ENCODE data around the gene KAZN.

Gene KAZN

GRCh38 chr1:14845851-14846250, 247.4 kb downstream of the KAZN start:
- Histone ChIP-seq H3K79me2 (ENCODE audit: control insufficient read depth, low read length) (no peaks in the 10 kb centered on the region), H3F3A (ENCODE audit: control insufficient read depth, insufficient read depth) (no peaks in the 10 kb centered on the region), H3K9me2 (replicated peaks; ENCODE audit: control insufficient read depth, low read length) (no peaks in the 10 kb centered on the region), H3K4me2 (ENCODE audit: low read length) (no peak overlapping the region), H3K4me1 (ENCODE audit: control insufficient read depth, low read length) (no peaks in the 10 kb centered on the region), H3K27ac (ENCODE audit: low read depth, low read length) (no peak overlapping the region), H3K36me3 (ENCODE audit: control insufficient read depth, low read length) (no peaks in the 10 kb centered on the region), H4K20me1 (ENCODE audit: control insufficient read depth, insufficient read depth, low read depth, low read length) (no peaks in the 10 kb centered on the region), H3K4me3 (ENCODE audit: low read length) (no peak overlapping the region), H3K9me3 (ENCODE audit: control insufficient read depth, insufficient read depth, low read length) (peaks cover 16% of the 10 kb centered on the region), H3K27me3 (ENCODE audit: control insufficient read depth, low read length) (no peaks in the 10 kb centered on the region)
- TF ChIP-seq CTCF (IDR thresholded peaks at IDR 0.05; ENCODE audit: low read depth, low read length, poor library complexity, severe bottlenecking) = no peak

GRCh38 chr1:14846688-14847087, 248.2 kb downstream of the KAZN start:
- Histone ChIP-seq H3K9me3 (ENCODE audit: control insufficient read depth, insufficient read depth, low read length) (peaks cover 13% of the 10 kb centered on the region), H3K4me3 (ENCODE audit: low read length) (no peak overlapping the region), H3K9me2 (replicated peaks; ENCODE audit: control insufficient read depth, low read length) (no peaks in the 10 kb centered on the region), H3K4me1 (ENCODE audit: control insufficient read depth, low read length) (no peaks in the 10 kb centered on the region), H3K27me3 (ENCODE audit: control insufficient read depth, low read length) (no peaks in the 10 kb centered on the region), H3K4me2 (ENCODE audit: low read length) (no peak overlapping the region), H3F3A (ENCODE audit: control insufficient read depth, insufficient read depth) (no peaks in the 10 kb centered on the region), H3K79me2 (ENCODE audit: control insufficient read depth, low read length) (no peaks in the 10 kb centered on the region), H3K36me3 (ENCODE audit: control insufficient read depth, low read length) (no peaks in the 10 kb centered on the region), H3K27ac (ENCODE audit: low read depth, low read length) (no peak overlapping the region), H4K20me1 (ENCODE audit: control insufficient read depth, insufficient read depth, low read depth, low read length) (no peaks in the 10 kb centered on the region)
- TF ChIP-seq CTCF (IDR thresholded peaks at IDR 0.05; ENCODE audit: low read depth, low read length, poor library complexity, severe bottlenecking) (no peak), EZH2phosphoT487 (IDR thresholded peaks at IDR 0.05; ENCODE audit: borderline replicate concordance, low read length) (no peak)

GRCh38 chr1:14848203-14848602, 249.7 kb downstream of the KAZN start:
- H3K4me1 ChIP-seq (ENCODE audit: control insufficient read depth, low read length) = no peaks in the 10 kb centered on the region
- H4K20me1 ChIP-seq (ENCODE audit: control insufficient read depth, insufficient read depth, low read depth, low read length) = no peaks in the 10 kb centered on the region
- no peaks in the 10 kb centered on the region for H3K27me3 ChIP-seq (ENCODE audit: control insufficient read depth, low read length)
- no peaks in the 10 kb centered on the region for H3K36me3 ChIP-seq (ENCODE audit: control insufficient read depth, low read length)
- H3F3A ChIP-seq (ENCODE audit: control insufficient read depth, insufficient read depth) = no peaks in the 10 kb centered on the region
- no peaks in the 10 kb centered on the region for H3K9me3 ChIP-seq (ENCODE audit: control insufficient read depth, insufficient read depth, low read length)
- no peak overlapping the region for H3K27ac ChIP-seq (ENCODE audit: low read depth, low read length)
- TF ChIP-seq CTCF (IDR thresholded peaks at IDR 0.05; ENCODE audit: low read depth, low read length, poor library complexity, severe bottlenecking) (no peak), EZH2phosphoT487 (IDR thresholded peaks at IDR 0.05; ENCODE audit: borderline replicate concordance, low read length) (no peak)
- H3K79me2 ChIP-seq (ENCODE audit: control insufficient read depth, low read length) = no peaks in the 10 kb centered on the region
- H3K4me3 ChIP-seq (ENCODE audit: low read length) = no peak overlapping the region
- no peaks in the 10 kb centered on the region for H3K9me2 ChIP-seq (replicated peaks; ENCODE audit: control insufficient read depth, low read length)
- no peak overlapping the region for H3K4me2 ChIP-seq (ENCODE audit: low read length)

GRCh38 chr1:14848625-14849024, 250.1 kb downstream of the KAZN start:
- TF ChIP-seq CTCF (IDR thresholded peaks at IDR 0.05; ENCODE audit: low read depth, low read length, poor library complexity, severe bottlenecking) = no peak
- TF ChIP-seq EZH2phosphoT487 (IDR thresholded peaks at IDR 0.05; ENCODE audit: borderline replicate concordance, low read length) = no peak
- Histone ChIP-seq H3K36me3 (ENCODE audit: control insufficient read depth, low read length) (no peaks in the 10 kb centered on the region), H3K4me1 (ENCODE audit: control insufficient read depth, low read length) (no peaks in the 10 kb centered on the region), H3K9me3 (ENCODE audit: control insufficient read depth, insufficient read depth, low read length) (no peaks in the 10 kb centered on the region), H3K9me2 (replicated peaks; ENCODE audit: control insufficient read depth, low read length) (no peaks in the 10 kb centered on the region), H3K79me2 (ENCODE audit: control insufficient read depth, low read length) (no peaks in the 10 kb centered on the region), H3K4me2 (ENCODE audit: low read length) (no peak overlapping the region), H3K27ac (ENCODE audit: low read depth, low read length) (no peak overlapping the region), H3K4me3 (ENCODE audit: low read length) (no peak overlapping the region), H3F3A (ENCODE audit: control insufficient read depth, insufficient read depth) (no peaks in the 10 kb centered on the region), H3K27me3 (ENCODE audit: control insufficient read depth, low read length) (0 out of 2 replicates have a peak, but pooled peaks cover 2% of the 10 kb centered on the region), H4K20me1 (ENCODE audit: control insufficient read depth, insufficient read depth, low read depth, low read length) (no peaks in the 10 kb centered on the region)
